NCI-H2196 (cell line): ENCODE results near the gene MBNL1.
"Not testable (repeated sequence)": the region's sequence is repeated elsewhere in the genome, so short reads cannot be mapped to it uniquely, and the experiment has no call there.

Experiments used
- DNase-seq: peaks from one replicate; lab custom pipeline; 2025; ENCODE audit not compliant: unreplicated experiment; lab: John Stamatoyannopoulos, UW

The MBNL1 gene

DNA sequence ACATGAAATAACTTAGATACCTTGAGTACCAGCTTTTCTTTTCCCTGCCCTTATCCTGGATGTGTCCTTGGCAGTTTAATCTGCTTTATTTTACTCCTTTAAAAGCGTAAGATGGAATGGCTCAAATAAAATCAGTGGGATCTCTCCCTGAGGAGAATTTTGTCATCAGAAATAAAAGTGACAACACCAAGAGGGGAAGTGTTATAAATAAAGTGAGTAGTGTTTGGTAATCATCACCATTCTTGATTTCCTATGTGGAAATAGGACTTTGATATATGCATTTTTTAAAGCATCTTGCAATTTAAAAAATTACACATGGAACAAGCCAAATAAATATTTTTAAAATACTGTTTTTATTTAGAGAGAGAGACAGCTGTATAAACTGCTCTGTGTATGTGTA lies 76.5 kb downstream of the MBNL1 start:
- DNase-seq = no peak

DNA sequence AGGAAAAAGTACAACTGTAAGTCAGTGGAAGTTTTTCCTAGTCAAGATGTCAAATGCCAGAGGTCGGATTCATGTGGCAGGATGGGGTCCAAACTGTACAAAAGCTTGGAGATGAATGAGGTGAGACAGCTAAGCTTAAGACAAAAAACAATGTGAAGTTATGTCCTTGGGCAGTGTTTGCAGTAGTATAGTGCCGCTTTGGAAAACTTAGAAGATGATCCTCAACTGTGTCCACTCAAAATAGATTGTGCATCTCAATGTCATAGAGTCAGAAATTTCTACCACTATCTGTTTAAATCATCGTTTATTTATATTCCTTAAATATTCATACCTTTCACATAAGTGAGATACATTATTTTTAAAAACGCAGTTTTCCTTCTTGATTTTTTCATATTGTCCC lies 77.3 kb downstream of the MBNL1 start:
- DNase-seq = no peak

DNA sequence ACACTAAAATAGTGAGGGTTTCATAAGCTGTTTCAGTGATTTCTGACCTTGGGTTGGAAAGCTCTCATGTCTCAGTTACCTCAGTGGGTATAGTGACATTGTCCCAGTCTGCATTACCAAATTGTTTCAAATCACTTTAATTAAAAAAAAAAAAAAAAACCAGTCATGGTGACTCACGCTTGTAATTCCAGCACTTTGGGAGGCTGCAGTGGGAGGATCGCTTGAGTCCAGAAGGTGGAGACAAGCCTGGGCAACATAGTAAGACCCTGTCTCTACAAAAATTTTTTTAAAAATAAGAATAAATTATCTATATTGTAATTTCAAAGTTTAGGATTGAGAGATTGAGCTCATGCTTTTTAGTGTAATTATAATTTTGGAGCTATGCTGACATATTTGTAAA lies 78.0 kb downstream of the MBNL1 start:
- no peak for DNase-seq

DNA sequence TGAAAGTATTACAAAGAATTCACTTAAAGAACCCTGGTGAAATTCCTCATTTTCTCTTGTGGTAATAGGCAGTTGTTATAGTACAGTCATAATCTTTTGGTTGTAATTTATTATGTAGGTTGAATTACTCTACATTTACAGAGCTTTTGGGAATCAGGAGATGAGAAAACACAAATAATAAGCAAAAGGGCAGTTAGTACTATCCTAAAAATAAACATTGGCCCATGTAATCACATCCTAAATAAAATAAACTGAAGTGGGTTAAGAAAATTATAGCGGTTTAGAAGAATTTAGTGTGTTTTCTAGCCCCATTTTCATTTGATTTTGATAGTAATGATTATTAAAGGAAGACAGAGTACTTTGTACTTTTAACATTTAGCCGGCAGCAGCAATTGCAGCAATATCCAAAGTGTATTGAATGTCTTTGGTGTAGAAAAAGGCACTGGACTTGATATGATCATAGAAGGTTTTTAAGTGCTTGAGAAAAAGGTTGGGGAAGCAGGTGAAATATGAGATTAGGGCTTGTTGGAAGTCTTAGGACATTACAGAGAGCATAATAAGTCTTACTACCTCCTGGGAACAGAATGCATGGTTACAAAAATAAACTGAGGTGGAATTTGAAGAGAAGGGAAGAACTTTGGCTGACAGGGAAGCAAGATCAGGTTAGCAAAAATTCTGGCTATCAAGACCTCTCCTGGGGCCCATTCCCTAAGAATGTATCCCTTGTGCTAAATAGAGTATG lies 79.9 kb downstream of the MBNL1 start:
- no peak for DNase-seq

DNA sequence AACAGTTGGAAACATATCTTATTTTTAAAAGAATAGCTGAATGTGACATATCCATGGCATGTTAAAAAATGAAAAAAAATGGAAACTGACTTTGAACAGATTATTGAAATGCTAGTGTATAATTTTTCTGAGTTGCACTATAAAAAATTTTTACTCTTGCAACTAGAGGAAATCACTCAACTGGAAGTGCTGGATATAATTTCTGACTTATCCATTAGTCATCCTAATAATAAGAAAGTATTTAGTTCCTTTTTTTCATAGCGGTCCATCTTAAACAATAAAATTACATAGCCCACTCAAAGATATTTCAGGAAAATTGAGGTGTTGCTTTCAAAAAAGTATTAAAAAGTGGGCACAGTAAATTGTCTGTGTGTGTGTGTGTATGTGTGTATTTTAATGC lies 80.7 kb downstream of the MBNL1 start:
- no peak for DNase-seq

DNA sequence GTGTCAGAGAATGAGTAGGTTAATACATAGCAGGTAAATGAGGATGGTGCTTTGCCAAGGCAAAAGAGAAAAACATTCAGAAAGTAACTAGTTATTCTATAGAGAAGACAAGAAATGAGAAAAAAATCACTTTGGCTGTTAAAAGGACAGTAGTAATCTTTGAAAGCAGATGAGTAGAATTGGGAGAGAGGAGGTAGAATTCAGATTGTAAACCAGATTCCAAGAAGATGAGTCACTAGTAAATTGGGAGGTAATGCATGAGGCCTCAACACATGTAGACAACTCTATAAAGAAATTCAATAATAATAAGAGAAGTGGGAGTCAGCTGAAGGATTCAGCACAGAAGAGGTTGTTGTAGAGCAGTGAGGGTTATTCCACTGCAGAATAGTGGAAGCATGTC lies 81.4 kb downstream of the MBNL1 start:
- DNase-seq = no peak

DNA sequence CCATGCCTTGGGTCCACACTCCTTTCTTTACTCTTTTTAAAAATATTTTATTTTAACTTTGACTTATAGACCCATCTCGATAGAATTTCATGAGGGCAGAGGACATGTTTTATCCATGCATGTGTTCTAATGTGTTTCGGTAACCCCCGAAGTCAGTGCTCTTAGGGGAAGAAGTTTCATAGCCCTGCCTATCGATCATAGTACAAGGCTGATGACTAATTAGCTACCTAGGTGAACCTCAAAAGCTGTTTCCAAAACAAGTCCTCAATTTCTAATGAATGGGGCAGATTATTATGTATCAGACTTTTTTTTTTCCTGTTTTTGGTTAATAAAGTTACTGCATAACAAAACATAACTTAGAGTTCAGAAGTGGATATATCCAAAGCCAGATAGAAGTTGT lies 82.0 kb downstream of the MBNL1 start:
- no peak for DNase-seq

DNA sequence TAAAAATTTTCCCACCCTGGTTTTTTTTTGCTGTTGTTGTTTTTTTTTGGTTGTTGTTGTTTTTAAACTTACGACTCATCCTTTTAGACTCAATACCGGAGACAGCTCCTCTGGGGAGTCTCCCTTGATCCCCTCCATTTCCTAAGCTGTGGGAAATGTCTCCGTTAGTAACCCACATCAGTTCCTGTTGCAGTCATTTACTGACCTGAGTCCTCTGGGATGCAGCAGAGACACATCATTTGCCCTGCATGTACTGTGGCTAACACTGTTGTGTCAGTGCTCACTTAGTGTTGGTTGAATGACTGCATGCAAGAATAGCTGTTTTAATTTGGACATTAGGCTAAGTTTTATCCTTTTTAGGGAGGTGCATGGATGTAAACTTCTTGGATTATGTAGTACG lies 83.8 kb downstream of the MBNL1 start:
- DNase-seq = no peak

DNA sequence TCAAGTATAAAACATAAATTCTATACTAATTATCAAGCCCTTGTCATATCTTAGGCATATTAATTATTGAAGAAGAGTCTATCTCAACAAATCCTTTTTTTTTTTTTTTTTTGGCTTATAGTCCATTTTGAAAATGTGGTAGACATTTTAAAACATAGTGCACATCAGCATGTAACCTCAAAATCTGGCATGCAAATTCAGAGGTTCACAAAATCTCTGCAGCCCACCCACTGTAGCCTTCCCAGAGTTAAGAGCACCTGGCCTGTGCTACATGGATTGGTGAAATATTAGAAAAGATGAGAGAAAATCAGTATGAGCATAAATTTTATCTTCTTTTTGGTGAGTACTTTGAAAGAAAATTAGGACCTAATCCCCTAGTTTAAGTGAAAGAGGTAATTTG lies 84.8 kb downstream of the MBNL1 start:
- DNase-seq = no peak

DNA sequence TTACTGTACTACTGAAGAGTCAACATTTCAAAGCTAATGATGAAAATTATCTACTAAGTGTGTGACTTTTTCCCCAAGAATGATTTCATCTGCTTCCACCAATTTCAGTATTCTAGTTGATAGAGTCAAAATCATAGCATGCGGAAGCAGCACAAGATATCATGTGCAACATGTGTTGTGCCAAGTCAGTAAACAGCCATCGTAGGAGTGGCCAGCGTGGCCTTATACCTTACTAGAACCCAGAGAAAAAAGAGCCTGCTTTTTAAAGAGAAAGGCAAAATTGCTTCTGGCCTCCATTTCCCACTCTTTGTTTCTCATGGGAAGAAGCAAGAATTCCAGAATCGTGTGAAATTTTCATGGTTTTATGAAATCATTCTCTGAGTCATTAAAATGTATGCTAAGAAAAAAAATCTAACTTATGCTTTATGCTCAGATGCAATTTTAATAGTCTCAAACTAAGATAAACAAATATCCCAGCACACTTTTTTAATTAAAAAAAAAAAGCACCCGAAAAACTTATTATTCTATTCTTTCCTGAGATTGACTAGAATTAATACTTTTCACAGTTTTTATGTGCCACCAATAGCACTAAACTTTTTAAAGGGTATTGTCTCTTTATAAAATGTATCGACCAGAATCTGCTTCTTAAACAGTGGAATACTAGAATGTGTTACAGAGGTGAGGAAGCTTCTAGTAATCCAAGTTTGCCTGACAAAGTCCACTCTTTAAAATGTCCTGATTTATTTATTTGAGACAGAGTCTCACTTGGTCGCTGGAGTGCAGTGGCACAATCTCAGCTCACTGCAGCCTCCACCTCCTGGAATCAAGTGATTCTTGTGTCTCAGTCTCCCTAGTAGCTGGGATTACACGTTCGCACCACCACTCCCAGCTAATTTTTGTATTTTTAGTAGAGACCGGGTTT lies 87.3 kb downstream of the MBNL1 start:
- DNase-seq = no peak

DNA sequence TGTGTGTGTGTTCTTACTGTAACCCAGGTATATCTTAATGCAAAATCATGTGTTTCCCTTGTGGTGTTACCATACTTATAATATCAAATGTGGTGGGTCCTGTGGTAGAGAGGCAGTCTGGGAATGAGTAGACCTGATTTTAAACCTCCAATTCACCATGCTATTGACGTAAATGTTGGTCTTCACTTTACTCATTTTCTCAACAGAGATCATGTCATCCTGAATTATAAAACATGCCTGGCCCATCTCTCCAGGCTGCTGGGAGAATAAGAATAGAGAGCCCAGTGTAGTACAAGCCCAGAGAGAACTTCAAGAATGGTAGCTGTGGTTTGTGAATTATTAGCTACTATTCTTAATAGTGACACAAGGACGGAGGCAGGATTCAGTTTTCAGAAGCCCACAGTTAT lies 88.1 kb downstream of the MBNL1 start:
- no peak for DNase-seq

DNA sequence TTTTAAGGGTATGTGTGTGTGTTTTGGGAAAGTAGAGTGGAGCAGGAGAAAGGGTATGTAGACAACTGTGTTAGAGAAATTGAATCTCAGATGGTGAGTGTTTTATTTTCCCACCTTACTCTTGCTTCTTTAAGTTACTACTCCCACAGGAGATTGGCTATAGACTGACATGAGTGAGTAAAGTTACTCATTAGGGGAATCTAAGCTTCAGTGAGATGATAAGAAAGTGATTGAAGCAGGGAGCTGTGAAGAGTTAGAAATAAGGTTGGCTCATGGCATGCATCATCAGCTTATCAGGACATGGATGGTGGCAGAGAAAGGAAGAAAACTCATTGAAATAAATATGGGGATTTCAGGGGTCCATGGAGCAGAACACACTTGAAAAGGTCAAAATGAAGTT lies 88.9 kb downstream of the MBNL1 start:
- no peak for DNase-seq

DNA sequence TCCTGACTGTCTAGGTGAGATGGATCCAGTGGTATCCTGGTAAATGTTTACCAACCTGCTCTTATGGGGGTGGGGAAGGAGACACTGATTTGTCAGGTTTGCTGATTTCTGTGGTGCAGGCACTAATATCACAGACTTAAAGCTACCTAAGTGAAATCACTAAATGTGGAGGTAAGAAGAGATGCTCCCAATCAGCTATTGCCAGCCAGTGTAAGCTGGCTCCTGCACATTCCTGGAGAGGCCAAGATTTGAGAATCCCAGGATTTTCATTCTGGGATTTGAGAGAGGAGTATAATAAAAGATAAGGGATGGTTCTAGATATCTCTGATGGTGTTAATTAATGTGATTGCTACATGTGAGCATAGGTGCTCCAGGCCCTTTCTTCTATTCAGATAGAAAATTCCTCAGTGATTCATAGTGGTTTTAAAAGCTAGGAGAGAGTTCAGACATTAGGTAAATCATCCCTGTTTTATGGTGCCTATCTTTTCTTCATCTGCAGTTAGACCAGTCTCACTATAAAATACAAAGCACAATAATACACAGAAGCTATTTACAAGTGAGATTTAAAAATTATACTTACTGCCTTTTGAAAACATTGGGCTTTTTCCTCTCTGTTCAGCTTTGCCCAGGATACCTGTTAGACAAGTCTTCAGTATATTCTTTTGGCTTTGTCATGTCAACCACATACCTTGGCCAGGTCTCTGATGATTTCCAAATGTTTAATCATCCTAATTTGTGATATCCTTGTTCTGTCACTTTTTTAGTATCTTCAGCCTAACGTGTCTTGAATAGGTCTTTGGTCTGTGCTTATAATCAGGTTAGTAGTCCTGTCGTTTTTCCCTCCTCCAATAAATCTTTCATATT lies 90.9 kb downstream of the MBNL1 start:
- DNase-seq = no peak

DNA sequence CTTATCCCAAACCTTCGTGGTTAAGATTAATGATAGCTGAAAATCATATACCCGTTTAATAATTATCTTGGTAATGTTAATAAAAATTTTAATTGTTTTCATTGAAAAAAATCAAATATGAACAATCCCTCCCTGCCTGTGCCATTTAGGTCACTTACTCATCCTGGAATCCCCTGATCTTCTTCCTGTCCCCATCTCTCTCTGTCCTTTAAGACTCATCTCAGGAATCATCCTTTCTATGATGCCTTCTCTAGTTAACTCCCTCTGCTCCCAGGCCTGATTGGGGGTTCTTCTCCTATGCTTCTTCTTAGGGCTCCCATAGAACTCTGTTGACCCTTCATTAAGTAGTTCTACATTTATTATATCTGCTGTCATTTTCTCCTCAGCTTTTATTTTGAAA lies 91.6 kb downstream of the MBNL1 start:
- no peak for DNase-seq

DNA sequence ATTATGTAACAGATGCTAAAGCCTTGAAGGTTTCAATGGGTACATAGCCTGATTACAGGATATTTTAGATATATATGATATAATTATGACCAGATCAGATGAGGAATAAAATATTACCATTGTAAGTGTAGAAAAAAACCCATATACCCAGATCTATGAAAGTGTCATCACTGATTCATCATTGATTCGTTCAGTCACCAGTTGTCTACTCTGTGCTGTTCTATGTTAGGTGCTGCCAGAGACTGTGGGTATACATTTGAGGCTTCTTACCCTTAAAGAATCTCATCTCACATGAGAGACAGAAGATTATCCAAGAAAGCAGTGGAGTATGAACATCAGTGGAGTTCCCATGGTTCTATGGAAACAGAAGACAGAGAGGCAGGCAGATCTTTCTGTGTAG lies 92.2 kb downstream of the MBNL1 start:
- DNase-seq = no peak

DNA sequence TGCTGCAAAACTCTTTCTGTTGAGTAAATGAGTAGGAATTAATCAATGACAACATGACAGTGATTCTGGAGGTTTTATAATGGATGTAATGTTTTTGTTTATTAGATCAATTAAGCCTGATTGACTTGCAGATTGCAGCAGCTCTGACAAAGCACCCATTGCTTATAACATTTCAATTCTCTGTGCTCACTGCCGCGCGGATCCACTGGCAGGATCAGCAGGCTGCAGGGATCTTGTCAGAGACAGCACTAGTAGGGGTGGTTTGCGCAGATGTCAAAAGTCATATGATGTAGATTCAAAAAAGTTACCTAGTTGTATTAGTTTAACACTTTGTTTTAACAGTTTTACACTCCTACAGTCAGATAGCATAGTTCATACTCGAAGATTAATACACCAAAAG lies 93.4 kb downstream of the MBNL1 start:
- no peak for DNase-seq

DNA sequence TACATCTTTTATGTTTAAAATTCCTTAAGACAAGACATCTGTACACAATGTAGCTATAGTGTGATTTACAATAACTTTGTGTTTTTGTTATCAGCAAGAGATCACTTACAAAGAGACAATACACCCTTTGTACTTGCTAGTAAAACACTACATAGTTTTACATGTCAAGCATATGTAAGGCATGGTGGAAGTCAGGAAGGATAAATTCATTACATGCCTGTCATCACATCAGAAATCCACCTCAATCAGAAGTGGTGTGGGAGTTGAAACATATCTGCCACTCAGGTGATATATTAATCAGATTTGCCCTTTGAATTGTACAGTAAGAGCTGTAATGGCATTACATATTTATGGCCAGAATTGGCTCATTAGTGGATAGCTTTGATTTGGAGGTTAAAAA lies 95.5 kb downstream of the MBNL1 start:
- no peak for DNase-seq

DNA sequence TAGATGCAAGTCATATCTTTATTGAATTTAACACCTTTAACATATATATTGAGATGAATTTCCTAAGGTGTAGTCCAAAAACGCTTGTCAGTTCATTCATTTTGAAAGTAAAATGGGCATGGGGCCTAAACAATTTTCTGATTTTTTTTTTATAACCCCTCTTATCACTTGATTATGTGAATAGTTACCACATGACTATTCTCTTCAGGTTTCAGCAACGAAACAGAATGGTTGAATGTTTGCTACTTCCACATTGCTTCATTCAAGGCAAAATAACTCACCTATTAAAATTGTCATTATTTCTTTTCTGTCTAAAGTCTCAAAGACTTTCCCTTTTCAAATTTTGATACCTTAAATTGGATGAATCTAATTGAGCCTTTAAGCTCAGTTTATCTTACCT lies 96.4 kb downstream of the MBNL1 start:
- DNase-seq = no peak

DNA sequence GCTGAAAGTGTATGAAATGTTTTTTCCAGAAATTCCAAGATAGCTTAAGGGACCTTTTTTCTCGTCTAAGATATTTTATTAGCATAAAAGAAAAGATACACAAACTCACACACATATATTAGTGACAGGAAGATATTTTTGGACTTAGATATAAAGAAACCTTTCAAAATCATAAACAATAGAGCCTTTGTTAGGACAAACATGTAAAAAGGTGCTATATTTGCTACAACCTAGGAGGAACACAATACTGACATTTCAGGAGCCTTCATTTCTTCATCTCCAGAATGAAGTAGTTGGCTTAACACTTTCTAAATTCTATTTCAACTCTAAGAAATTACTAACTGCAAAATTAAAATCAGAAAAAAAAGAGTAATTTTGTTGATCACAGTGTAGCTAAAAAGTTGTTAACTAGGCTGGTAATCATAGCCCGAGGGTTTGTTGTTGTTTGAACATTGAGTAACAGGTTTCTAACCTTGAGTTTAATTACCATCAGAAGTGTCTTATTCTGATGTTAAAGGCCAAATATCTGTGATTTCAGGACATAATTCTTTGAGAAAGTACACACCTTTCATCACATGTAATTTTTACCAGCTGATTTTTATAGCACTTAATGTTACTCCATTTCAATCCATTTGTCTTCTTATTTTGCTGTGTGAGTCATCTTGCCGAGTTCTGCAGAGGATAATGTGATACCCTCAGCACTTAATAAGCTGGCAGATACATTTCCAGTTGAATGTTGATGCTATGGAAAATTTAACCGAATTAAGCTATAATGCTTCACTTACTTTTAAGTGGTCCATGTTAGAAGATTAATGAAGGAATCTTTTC lies 97.3 kb downstream of the MBNL1 start:
- peak; percentile 29 for DNase-seq

DNA sequence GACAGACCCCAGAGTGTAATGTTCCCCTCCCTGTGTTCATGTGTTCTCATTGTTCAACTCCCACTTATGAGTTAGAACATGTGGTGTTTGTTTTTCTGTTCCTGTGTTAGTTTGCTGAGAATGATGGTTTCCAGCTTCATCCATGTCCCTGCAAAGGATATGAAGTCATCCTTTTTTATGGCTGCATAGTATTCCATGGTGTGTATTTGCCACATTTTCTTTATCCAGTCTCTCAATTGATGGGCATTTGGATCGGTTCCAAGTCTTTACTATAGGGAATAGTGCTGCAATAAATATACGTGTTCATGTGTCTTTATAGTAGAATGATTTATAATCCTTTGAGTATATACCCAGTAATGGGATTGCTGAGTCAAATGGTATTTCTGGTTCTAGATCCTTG lies 98.5 kb downstream of the MBNL1 start:
- not testable (repeated sequence) for DNase-seq

DNA sequence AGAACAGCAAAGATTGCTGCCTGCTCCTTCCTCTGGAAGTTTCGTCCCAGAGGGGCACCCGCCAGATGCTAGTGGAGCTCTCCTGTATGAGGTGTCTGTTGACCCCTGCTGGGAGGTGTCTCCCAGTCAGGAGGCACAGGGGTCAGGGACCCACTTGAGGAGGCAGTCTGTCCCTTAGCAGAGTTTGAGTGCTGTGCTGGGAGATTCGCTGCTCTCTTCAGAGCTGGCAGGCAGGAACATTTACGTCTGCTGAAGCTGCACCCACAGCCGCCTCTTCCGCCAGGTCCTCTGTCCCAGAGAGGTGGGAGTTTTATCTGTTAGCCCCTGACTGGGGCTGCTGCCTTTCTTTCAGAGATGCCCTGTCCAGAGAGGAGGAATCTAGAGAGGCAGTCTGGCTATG lies 103.9 kb downstream of the MBNL1 start:
- DNase-seq = not testable (repeated sequence)
